GM12865 (cell line): ENCODE measurements around the gene LIN7A.

Experiments used
- DNase-seq: peaks from one replicate; pipeline ENCODE4 v3.0.0; 2010; ENCODE audit warnings: low read depth
- H3K4me3 ChIP-seq: 2 replicates; pipeline ENCODE4 v1.5.1; 2011; ENCODE audit warnings: mild to moderate bottlenecking, low read depth, low read length, control low read depth
- TF ChIP-seq, protein P1 (sequence below): IDR thresholded peaks from 2 replicates; pipeline ENCODE4 v1.5.1; 2011; ENCODE audit warnings: low read length, control low read depth, low read depth, inconsistent platforms; ENCODE audit not compliant: insufficient read depth; ENCODE audit errors: missing control alignments

LIN7A gene

DNA sequence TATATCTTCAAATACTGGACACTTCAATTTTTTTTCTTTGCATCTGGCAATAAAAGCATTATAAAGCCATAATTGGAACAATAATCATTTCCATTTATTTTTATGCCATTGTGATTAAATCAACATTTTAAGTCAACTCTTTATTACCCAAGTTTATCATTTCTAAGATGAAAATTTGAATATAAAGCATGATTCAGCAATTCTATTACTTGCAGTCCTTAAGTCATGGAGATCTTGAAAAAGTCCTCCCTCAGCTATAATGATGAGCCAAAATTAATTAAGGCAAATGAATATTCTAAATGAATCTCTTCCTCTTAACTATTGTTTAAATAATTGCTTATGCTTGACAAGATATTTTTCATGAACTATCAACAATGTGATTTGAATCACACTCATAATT lies 65.7 kb downstream of the LIN7A start:
- no peak overlapping the region for H3K4me3 ChIP-seq
- TF ChIP-seq, protein P1, sequence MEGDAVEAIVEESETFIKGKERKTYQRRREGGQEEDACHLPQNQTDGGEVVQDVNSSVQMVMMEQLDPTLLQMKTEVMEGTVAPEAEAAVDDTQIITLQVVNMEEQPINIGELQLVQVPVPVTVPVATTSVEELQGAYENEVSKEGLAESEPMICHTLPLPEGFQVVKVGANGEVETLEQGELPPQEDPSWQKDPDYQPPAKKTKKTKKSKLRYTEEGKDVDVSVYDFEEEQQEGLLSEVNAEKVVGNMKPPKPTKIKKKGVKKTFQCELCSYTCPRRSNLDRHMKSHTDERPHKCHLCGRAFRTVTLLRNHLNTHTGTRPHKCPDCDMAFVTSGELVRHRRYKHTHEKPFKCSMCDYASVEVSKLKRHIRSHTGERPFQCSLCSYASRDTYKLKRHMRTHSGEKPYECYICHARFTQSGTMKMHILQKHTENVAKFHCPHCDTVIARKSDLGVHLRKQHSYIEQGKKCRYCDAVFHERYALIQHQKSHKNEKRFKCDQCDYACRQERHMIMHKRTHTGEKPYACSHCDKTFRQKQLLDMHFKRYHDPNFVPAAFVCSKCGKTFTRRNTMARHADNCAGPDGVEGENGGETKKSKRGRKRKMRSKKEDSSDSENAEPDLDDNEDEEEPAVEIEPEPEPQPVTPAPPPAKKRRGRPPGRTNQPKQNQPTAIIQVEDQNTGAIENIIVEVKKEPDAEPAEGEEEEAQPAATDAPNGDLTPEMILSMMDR: no peak
- DNase-seq: no peak

GRCh38 chr12:80869264-80869663 lies 68.5 kb downstream of the LIN7A start:
- no peak overlapping the region for H3K4me3 ChIP-seq
- no peak for DNase-seq
- TF ChIP-seq, protein P1: no peak

GRCh38 chr12:80868576-80868975 lies 69.2 kb downstream of the LIN7A start:
- TF ChIP-seq, protein P1: no peak
- no peak overlapping the region for H3K4me3 ChIP-seq
- DNase-seq: no peak

GRCh38 chr12:80867941-80868340 lies 69.8 kb downstream of the LIN7A start:
- no peak overlapping the region for H3K4me3 ChIP-seq
- TF ChIP-seq, protein P1: no peak
- no peak for DNase-seq

DNA sequence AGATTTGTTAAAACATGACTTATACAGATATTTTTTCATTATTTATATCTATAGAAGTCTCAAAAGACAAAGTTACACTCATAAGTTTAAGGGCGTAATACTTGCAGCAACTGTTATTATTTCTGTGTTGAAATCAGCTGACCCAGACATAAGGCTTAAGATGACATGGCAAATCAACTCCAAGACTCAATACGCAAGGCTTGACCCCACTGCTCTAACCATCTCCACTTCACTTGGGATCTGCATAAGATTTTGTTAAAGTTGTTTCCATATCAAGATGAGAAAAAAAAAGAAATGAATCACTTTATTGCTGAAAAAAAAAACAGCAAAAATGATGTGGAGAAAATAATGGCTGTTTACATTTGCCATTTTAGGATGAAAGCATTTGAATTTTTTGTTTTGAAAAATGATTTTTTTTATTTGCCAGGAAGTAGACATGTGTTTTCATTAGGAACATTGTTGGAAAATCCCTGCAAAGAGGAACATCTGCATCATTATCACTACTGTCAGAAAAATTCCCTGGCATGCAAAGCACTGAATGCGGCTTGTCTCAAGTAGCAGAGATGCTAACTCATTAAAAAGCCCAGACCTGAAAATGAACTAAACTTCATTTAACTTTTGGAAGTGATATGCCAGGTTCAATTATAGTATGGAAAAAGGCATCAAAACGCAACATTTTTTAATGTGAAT lies 73.5 kb downstream of the LIN7A start:
- no peak for DNase-seq
- TF ChIP-seq, protein P1: no peak
- no peak overlapping the region for H3K4me3 ChIP-seq

DNA sequence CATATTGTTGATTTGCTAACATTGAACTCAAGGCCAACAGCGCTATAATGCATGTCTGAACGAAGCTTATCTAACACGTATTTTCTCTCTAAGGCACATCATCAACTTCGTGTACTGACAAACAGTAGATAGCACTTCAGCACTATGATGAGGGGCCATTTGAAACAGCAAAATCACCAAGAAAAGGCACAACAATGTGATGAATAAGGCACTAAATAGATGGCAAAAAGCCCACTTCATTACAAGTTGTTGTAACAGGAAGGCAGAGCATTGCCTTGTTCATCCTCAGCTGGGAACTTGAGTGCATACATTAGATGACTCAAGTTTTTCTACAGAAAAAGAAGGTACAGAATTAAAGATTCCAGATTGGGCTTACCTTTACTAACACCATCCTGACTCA lies 75.2 kb downstream of the LIN7A start:
- DNase-seq: no peak

More for the DNA sequence above, 75.2 kb downstream of the LIN7A start:
- TF ChIP-seq, protein P1: no peak
- no peak overlapping the region for H3K4me3 ChIP-seq
